KBM-7 (cell line): ENCODE results near the gene PSAP.
A peak's percentile ranks its signal among the peaks of the same experiment; 100 is the strongest.

ENCODE experiments used
- DNase-seq: peaks from one replicate; pipeline ENCODE4 v3.0.0-alpha.2; 2015
- in situ Hi-C: fragments of 300-500 bp; cut with MboI; formaldehyde crosslinking; loops from 2 replicates; pipeline ENCODE4 v1.14.3; 2020; ENCODE audit warnings: low sequenced_read_pairs, low pct_unique_long_range_greater_than_20kb, mixed read lengths

PSAP gene

GRCh38 chr10:71816421-71816851, 34.6 kb downstream of the PSAP start:
- no peak for DNase-seq
- in situ Hi-C loops: no loop called here

GRCh38 chr10:71815515-71816130, 35.4 kb downstream of the PSAP start:
- DNase-seq: no peak
- in situ Hi-C loops: no loop called here

GRCh38 chr10:71814922-71815411, 36.1 kb downstream of the PSAP start:
- in situ Hi-C loops: no loop called here
- no peak for DNase-seq

GRCh38 chr10:71812913-71813590, 38.0 kb downstream of the PSAP start:
- no peak for DNase-seq
- in situ Hi-C loops: no loop called here

GRCh38 chr10:71812016-71812912, 38.8 kb downstream of the PSAP start:
- in situ Hi-C loops: no loop called here
- DNase-seq: peak; percentile 83

GRCh38 chr10:71811351-71811750, 39.7 kb downstream of the PSAP start:
- in situ Hi-C loops: no loop called here
- DNase-seq: no peak

GRCh38 chr10:71810048-71810750, 40.9 kb downstream of the PSAP start:
- no peak for DNase-seq
- in situ Hi-C loops: no loop called here

- in situ Hi-C loops: no loop called here
- no peak for DNase-seq
These were observed 41.4 kb downstream of the PSAP start for GRCh38 chr10:71809628-71810027.

- in situ Hi-C loops: no loop called here
- DNase-seq: no peak
These were observed 43.2 kb downstream of the PSAP start for GRCh38 chr10:71807557-71808510.

- no peak for DNase-seq
- in situ Hi-C loops: no loop called here
These were observed 44.1 kb downstream of the PSAP start for GRCh38 chr10:71806704-71807556.

- in situ Hi-C loops: no loop called here
- no peak for DNase-seq
These were observed 45.0 kb downstream of the PSAP start for GRCh38 chr10:71805776-71806703.

- in situ Hi-C loops: no loop called here
- DNase-seq: peak; percentile 96
These were observed 47.0 kb downstream of the PSAP start for GRCh38 chr10:71804077-71804476.

GRCh38 chr10:71802715-71803488, 48.1 kb downstream of the PSAP start:
- in situ Hi-C loops: no loop called here
- no peak for DNase-seq

GRCh38 chr10:71802235-71802634, 48.8 kb downstream of the PSAP start:
- in situ Hi-C loops: no loop called here
- DNase-seq: no peak

GRCh38 chr10:71801361-71801760, 49.7 kb downstream of the PSAP start:
- in situ Hi-C loops: no loop called here
- DNase-seq: peak; percentile 80
